H9 (cell line): ENCODE data around the gene DTNB. TPM values are rescaled to one million over a fixed set of nuclear protein-coding genes. Genes with fewer than 3 reads are reported as not detected.

Source experiments
- DNase-seq: peaks from one replicate; pipeline ENCODE4 v3.0.0-alpha.2; 2017
- H2AFZ ChIP-seq: one replicate; pipeline ENCODE4 v1.6.1; 2013; ENCODE audit warnings: mild to moderate bottlenecking, low read length, control low read depth, moderate library complexity
- H2AK5ac ChIP-seq: 2 replicates; pipeline ENCODE4 v1.6.1; 2013; ENCODE audit warnings: low read length, control low read depth, mixed read lengths; ENCODE audit not compliant: insufficient read length
- H2BK120ac ChIP-seq: one replicate; pipeline ENCODE4 v1.6.1; 2013; ENCODE audit warnings: low read depth, mild to moderate bottlenecking, low read length, control low read depth, inconsistent platforms; ENCODE audit not compliant: poor library complexity, severe bottlenecking
- H2BK12ac ChIP-seq: 2 replicates; pipeline ENCODE4 v1.6.1; 2013; ENCODE audit warnings: low read length, control low read depth, mixed read lengths, low read depth; ENCODE audit not compliant: insufficient read length
- H2BK15ac ChIP-seq: 2 replicates; pipeline ENCODE4 v1.6.1; 2013; ENCODE audit warnings: low read depth, low read length, control low read depth
- H2BK20ac ChIP-seq: one replicate; pipeline ENCODE4 v1.6.1; 2013; ENCODE audit warnings: low read depth, mild to moderate bottlenecking, low read length, control low read depth, inconsistent platforms; ENCODE audit not compliant: poor library complexity, severe bottlenecking
- H2BK5ac ChIP-seq: 2 replicates; pipeline ENCODE4 v1.6.1; 2013; ENCODE audit warnings: low read length, control low read depth, mixed read lengths; ENCODE audit not compliant: insufficient read length
- H3K14ac ChIP-seq: 2 replicates; pipeline ENCODE4 v1.6.1; 2013; ENCODE audit warnings: low read length, control low read depth; ENCODE audit not compliant: insufficient read depth
- H3K18ac ChIP-seq: 2 replicates; pipeline ENCODE4 v1.6.1; 2013; ENCODE audit warnings: low read depth, mild to moderate bottlenecking, mixed read lengths, low read length, control low read depth; ENCODE audit not compliant: insufficient read length
- H3K23ac ChIP-seq: 2 replicates; pipeline ENCODE4 v1.6.1; 2013; ENCODE audit warnings: low read length, control low read depth, mixed read lengths, low read depth; ENCODE audit not compliant: insufficient read length
- H3K23me2 ChIP-seq: 2 replicates; pipeline ENCODE4 v1.6.1; 2013; ENCODE audit warnings: low read depth, mild to moderate bottlenecking, mixed read lengths, low read length, control low read depth; ENCODE audit not compliant: insufficient read length, poor library complexity, severe bottlenecking
- H3K27ac ChIP-seq: 2 replicates; pipeline ENCODE4 v1.5.1; 2013; ENCODE audit warnings: low read length, control low read depth, mixed read lengths, low read depth; ENCODE audit not compliant: insufficient read length
- H3K27me3 ChIP-seq: 2 replicates; pipeline ENCODE4 v1.6.1; 2013; ENCODE audit warnings: low read length, control low read depth, inconsistent platforms; ENCODE audit not compliant: insufficient read depth
- H3K4ac ChIP-seq: 2 replicates; pipeline ENCODE4 v1.6.1; 2013; ENCODE audit warnings: low read depth, mild to moderate bottlenecking, control low read depth, inconsistent platforms, low read length, moderate library complexity
- H3K4me1 ChIP-seq: 2 replicates; pipeline ENCODE4 v1.6.1; 2013; ENCODE audit warnings: low read length, control low read depth, inconsistent platforms; ENCODE audit not compliant: insufficient read depth
- H3K4me2 ChIP-seq: 2 replicates; pipeline ENCODE4 v1.6.1; 2013; ENCODE audit warnings: low read length, control low read depth, mixed read lengths; ENCODE audit not compliant: insufficient read length, insufficient read depth
- H3K56ac ChIP-seq: 2 replicates; pipeline ENCODE4 v1.6.1; 2013; ENCODE audit warnings: low read depth, mild to moderate bottlenecking, mixed read lengths, low read length, control low read depth; ENCODE audit not compliant: insufficient read length
- H3K79me1 ChIP-seq: 2 replicates; pipeline ENCODE4 v1.6.1; 2013; ENCODE audit warnings: low read depth, mild to moderate bottlenecking, moderate library complexity, low read length, control low read depth, inconsistent platforms; ENCODE audit not compliant: insufficient read depth, poor library complexity, severe bottlenecking
- H3K79me2 ChIP-seq: 2 replicates; pipeline ENCODE4 v1.6.1; 2013; ENCODE audit warnings: low read length, control low read depth, inconsistent platforms; ENCODE audit not compliant: insufficient read depth
- H3K9ac ChIP-seq: 2 replicates; pipeline ENCODE4 v1.6.1; 2013; ENCODE audit warnings: low read length, control low read depth, mixed read lengths; ENCODE audit not compliant: insufficient read length; ENCODE audit errors: extremely low read depth
- H3K9me3 ChIP-seq: one replicate; pipeline ENCODE4 v1.6.1; 2013; ENCODE audit warnings: low read depth, low read length, inconsistent platforms; ENCODE audit not compliant: control insufficient read depth
- H3T11ph ChIP-seq: one replicate; pipeline ENCODE4 v1.6.1; 2013; ENCODE audit warnings: mild to moderate bottlenecking, low read length, control low read depth, inconsistent platforms
- H4K20me1 ChIP-seq: one replicate; pipeline ENCODE4 v1.6.1; 2013; ENCODE audit not compliant: control insufficient read depth, insufficient read length, insufficient read depth
- H4K5ac ChIP-seq: 2 replicates; pipeline ENCODE4 v1.6.1; 2013; ENCODE audit warnings: low read depth, mild to moderate bottlenecking, mixed read lengths, low read length, control low read depth; ENCODE audit not compliant: insufficient read length
- H4K8ac ChIP-seq: replicated peaks from 2 replicates; pipeline ENCODE4 v1.6.1; 2013; ENCODE audit warnings: low read length, control low read depth, mixed read lengths, low read depth; ENCODE audit not compliant: insufficient read length
- H4K91ac ChIP-seq: 2 replicates; pipeline ENCODE4 v1.6.1; 2013; ENCODE audit warnings: low read depth, mild to moderate bottlenecking, moderate library complexity, mixed read lengths, low read length, control low read depth; ENCODE audit not compliant: insufficient read length
- H3K27ac Mint-ChIP-seq, 3 experiments: 2 replicates in 2 of 3; 3 replicates in 1 of 3; pipeline ENCODE4 v1.8.0; 2020 to 2021; ENCODE audit warnings: mixed read lengths in 3 of 3, mild to moderate bottlenecking in 1 of 3, moderate library complexity in 1 of 3
- H3K27me3 Mint-ChIP-seq: 2 replicates; pipeline ENCODE4 v1.8.0; 2021; ENCODE audit warnings: low read depth, mild to moderate bottlenecking, moderate library complexity, mixed read lengths
- H3K36me3 Mint-ChIP-seq, 3 experiments: 2 replicates in 2 of 3; 3 replicates in 1 of 3; pipeline ENCODE4 v1.8.0; 2020 to 2021; ENCODE audit warnings: low read depth in 3 of 3, mixed read lengths in 3 of 3; ENCODE audit not compliant: insufficient read depth in 1 of 3
- H3K4me1 Mint-ChIP-seq, 2 experiments: 2 replicates each; pipeline ENCODE4 v1.8.0; 2020; ENCODE audit warnings: mixed read lengths in 2 of 2
- H3K4me3 Mint-ChIP-seq, 2 experiments: 2 replicates in 1 of 2; 3 replicates in 1 of 2; pipeline ENCODE4 v1.8.0; 2020 to 2021; ENCODE audit warnings: mild to moderate bottlenecking in 2 of 2, mixed read lengths in 2 of 2, moderate library complexity in 1 of 2
- H3K9me3 Mint-ChIP-seq, 2 experiments: 2 replicates in 1 of 2; 3 replicates in 1 of 2; pipeline ENCODE4 v1.8.0; 2020; ENCODE audit warnings: mild to moderate bottlenecking in 2 of 2, mixed read lengths in 2 of 2, moderate library complexity in 1 of 2
- CTCF ChIP-seq: fragments of 200-600 bp; sonication (generic); conservative IDR thresholded peaks from 3 replicates; pipeline ENCODE4 v1.8.0; 2021; ENCODE audit warnings: antibody characterized with exemption, mild to moderate bottlenecking
- WGBS: extraction: QIAGEN DNeasy Blood & Tissue Kit; methylation state at CpG from one replicate; pipeline ENCODE4 v1.1.7; 2013; ENCODE audit warnings: missing lambda C conversion rate, low lambda C conversion rate, mixed read lengths; ENCODE audit not compliant: insufficient read length; ENCODE audit errors: extremely low coverage; 5-methylcytosine and 5-hydroxymethylcytosine counted together
- total RNA-seq: library from RNA; stranded (reverse); gene quantifications from 2 replicates; pipeline ENCODE4 v1.2.1, GENCODE V29; 2021

DTNB gene
- total RNA-seq, 1 experiment from 2014 or later: 26.7 TPM

- DNase-seq: no peak
- Histone ChIP-seq H2BK20ac (no peak overlapping the region), H2BK5ac (no peak overlapping the region), H3K14ac (no peak overlapping the region), H4K20me1 (no peaks in the 10 kb centered on the region), H3K18ac (no peak overlapping the region), H3K4me2 (no peak overlapping the region), H3K23ac (no peak overlapping the region), H2BK15ac (no peak overlapping the region), H3K9me3 (no peaks in the 10 kb centered on the region), H3T11ph (no peak overlapping the region), H3K56ac (no peak overlapping the region), H2BK12ac (no peak overlapping the region), H2BK120ac (no peak overlapping the region), H4K91ac (no peak overlapping the region), H3K23me2 (no peaks in the 10 kb centered on the region), H4K5ac (no peak overlapping the region), H3K4me1 (no peaks in the 10 kb centered on the region), H3K9ac (no peak overlapping the region), H2AK5ac (no peak overlapping the region), H3K79me1 (no peaks in the 10 kb centered on the region), H2AFZ (no peak overlapping the region), H3K79me2 (no peaks in the 10 kb centered on the region), H3K4ac (no peak overlapping the region), H3K27ac (no peak overlapping the region), H4K8ac (no peak overlapping the region), H3K27me3 (no peaks in the 10 kb centered on the region)
- H3K27me3 Mint-ChIP-seq: no peaks in the 10 kb centered on the region
- WGBS: no CpG with 5 or more reads among the region's 10 CpGs
- H3K36me3 Mint-ChIP-seq: peaks cover 8 to 10% (median 9%) of the 10 kb centered on the region in 3 experiments
- H3K9me3 Mint-ChIP-seq: peaks cover 7 to 8% of the 10 kb centered on the region in 2 experiments; a peak in 4 of 5 replicates
- H3K27ac Mint-ChIP-seq: no peak overlapping the region
- TF ChIP-seq CTCF: no peak
- H3K4me3 Mint-ChIP-seq: no peak overlapping the region
- H3K4me1 Mint-ChIP-seq: peaks cover 3 to 4% of the 10 kb centered on the region in 2 experiments
These were observed 132.0 kb downstream of the DTNB start for GRCh38 chr2:25541378-25541777.
